HCT116 (cell line): Measurements from ENCODE around the gene TOPAZ1.

ENCODE experiments used
- CBX3 ChIP-seq: IDR thresholded peaks from 2 replicates; pipeline ENCODE4 v1.6.1; 2012; ENCODE audit warnings: low read depth
- EGR1 ChIP-seq: IDR thresholded peaks from 2 replicates; pipeline ENCODE4 v1.6.1; 2012; ENCODE audit warnings: low read depth
- EZH2 ChIP-seq: fragments of 200-600 bp; sonication (generic); IDR thresholded peaks from 2 replicates; pipeline ENCODE4 v1.6.1; 2017; ENCODE audit warnings: antibody characterized with exemption, mixed run types
- EZH2phosphoT487 ChIP-seq: fragments of 200-600 bp; IDR thresholded peaks from 2 replicates; pipeline ENCODE4 v1.6.1; 2018; ENCODE audit warnings: antibody characterized with exemption, borderline replicate concordance
- POLR2A ChIP-seq: IDR thresholded peaks from 2 replicates; pipeline ENCODE4 v1.7.0; 2011; ENCODE audit warnings: borderline replicate concordance; ENCODE audit not compliant: insufficient read depth, insufficient read length; ENCODE audit errors: extremely low read depth
- RAD21 ChIP-seq: IDR thresholded peaks from 2 replicates; pipeline ENCODE4 v1.6.1; 2012; ENCODE audit warnings: low read depth, mild to moderate bottlenecking
- REST ChIP-seq: IDR thresholded peaks from 2 replicates; pipeline ENCODE4 v1.6.1; 2012; ENCODE audit warnings: low read depth
- SRF ChIP-seq: IDR thresholded peaks from 2 replicates; pipeline ENCODE4 v1.6.1; 2012; ENCODE audit warnings: low read depth
- TCF7L2 ChIP-seq: IDR thresholded peaks from 2 replicates; pipeline ENCODE4 v1.7.0; 2011; ENCODE audit warnings: borderline replicate concordance, inconsistent platforms; ENCODE audit not compliant: insufficient read depth, insufficient read length; ENCODE audit errors: extremely low read depth
- ZBTB33 ChIP-seq: IDR thresholded peaks from 2 replicates; pipeline ENCODE4 v1.6.1; 2011; ENCODE audit warnings: mild to moderate bottlenecking, low read length, moderate library complexity; ENCODE audit not compliant: insufficient replicate concordance; ENCODE audit errors: extremely low read depth
- ZNF274 ChIP-seq: fragments of 200-500 bp; sonication (Bioruptor generic); IDR thresholded peaks from 2 replicates; pipeline ENCODE4 v1.6.1; 2014; ENCODE audit warnings: mild to moderate bottlenecking, low read depth, low read length, inconsistent platforms
- TF ChIP-seq, protein P1 (sequence below), 3 experiments: fragments of 200-600 bp in 1 of 3; sonication (generic) in 1 of 3; IDR thresholded peaks in 2 of 3; conservative IDR thresholded peaks in 1 of 3; 2 replicates each; pipeline ENCODE4 v1.5.1; 2012 to 2017; ENCODE audit warnings: low read depth in 2 of 3, low read length in 2 of 3, antibody characterized with exemption in 1 of 3, borderline replicate concordance in 1 of 3, control low read depth in 1 of 3, mild to moderate bottlenecking in 1 of 3, mixed read lengths in 1 of 3, mixed run types in 1 of 3, moderate library complexity in 1 of 3; ENCODE audit not compliant: insufficient read depth in 1 of 3

- TF ChIP-seq CBX3, result no peak
- TF ChIP-seq, protein P1, sequence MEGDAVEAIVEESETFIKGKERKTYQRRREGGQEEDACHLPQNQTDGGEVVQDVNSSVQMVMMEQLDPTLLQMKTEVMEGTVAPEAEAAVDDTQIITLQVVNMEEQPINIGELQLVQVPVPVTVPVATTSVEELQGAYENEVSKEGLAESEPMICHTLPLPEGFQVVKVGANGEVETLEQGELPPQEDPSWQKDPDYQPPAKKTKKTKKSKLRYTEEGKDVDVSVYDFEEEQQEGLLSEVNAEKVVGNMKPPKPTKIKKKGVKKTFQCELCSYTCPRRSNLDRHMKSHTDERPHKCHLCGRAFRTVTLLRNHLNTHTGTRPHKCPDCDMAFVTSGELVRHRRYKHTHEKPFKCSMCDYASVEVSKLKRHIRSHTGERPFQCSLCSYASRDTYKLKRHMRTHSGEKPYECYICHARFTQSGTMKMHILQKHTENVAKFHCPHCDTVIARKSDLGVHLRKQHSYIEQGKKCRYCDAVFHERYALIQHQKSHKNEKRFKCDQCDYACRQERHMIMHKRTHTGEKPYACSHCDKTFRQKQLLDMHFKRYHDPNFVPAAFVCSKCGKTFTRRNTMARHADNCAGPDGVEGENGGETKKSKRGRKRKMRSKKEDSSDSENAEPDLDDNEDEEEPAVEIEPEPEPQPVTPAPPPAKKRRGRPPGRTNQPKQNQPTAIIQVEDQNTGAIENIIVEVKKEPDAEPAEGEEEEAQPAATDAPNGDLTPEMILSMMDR (IDR thresholded peaks at IDR 0.05 in 2 of 3, conservative IDR thresholded peaks at IDR 0.05 in 1 of 3; ENCODE audit: borderline replicate concordance in 1 of 3, insufficient read depth in 1 of 3, low read depth in 2 of 3, low read length in 2 of 3), result no peak
- no peak for TF ChIP-seq ZBTB33
- TF ChIP-seq RAD21, result no peak
- no peak for TF ChIP-seq SRF
- no peak for TF ChIP-seq POLR2A
- TF ChIP-seq TCF7L2, result no peak
- TF ChIP-seq REST, result no peak
- no peak for TF ChIP-seq EZH2
- no peak for TF ChIP-seq EZH2phosphoT487
- no peak for TF ChIP-seq ZNF274
- no peak for TF ChIP-seq EGR1
Observed at GRCh38 chr3:44355362-44356033, 113.8 kb downstream of the TOPAZ1 start.
